ENCODE results near the gene CLPX.
A peak's percentile ranks its signal among the peaks of the same experiment; 100 is the strongest.
"Not testable (repeated sequence)": the region's sequence is repeated elsewhere in the genome, so short reads cannot be mapped to it uniquely, and the experiment has no call there.

The CLPX gene

DNA sequence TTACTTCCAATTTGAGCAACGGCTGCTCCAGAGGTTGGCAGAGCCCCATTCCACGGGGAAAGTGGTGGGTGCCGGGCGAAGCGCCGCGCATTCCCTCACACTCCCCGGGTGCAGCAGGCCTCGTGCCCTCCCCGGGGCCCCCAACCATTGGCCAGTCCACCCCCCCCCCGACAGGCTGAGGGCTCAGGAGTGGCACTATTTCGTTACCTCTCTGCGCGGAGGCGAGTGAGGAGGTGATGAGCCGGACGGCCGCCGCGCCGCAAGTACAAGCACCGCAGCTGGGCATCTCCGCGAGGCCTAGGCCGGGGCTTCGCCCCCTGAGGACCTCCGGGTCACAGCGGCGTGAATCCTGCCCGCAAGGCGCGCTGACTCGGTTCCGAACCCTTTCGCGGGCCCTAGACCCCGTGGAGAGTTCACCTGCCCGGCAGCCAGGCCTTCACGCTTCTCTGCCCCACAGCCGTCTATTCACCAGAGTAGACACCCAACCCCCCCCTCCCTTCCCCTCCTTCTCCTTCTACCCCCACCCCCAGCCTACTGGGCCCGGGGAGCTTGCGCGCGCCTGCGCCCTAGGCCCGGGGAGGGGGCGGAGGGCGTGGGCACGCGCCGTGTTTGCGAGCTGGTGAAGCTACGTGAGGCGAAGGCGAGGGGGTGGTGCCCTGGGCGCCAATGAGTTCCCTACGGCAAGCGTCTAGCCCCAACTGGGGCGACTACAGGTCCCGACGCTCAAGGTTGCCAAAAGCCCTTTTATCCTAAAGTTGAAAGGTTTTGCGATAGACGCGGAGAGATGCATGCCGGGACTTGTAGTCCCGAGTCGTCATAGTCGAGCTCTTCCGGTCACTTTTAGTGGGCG, at the start of gene CLPX:
Gene CLPX, minus strand, starts transcription at position 475 of the 850 bp plus-strand sequence. Its CDS starts 189 bp downstream, at position 286.
- peak; percentile 88 for DNase-seq

DNA sequence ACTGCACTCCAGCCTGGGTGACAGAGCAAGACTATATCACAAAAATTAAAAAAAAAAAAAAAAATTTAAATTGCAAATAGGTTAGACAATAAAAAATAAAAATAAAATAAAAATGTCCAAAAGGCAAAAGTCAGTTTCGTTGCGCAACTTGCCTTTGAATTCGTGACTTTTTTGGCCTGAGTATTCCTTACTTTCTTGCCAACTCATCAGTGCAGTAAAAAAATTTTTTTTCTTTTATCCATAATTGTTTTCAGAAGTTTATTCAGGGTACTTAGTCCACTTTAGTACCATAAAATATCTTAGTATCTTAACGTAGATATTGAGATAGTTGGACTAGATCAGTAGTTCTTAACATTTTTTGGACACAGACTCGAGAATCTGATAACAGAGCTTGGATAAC, 48.6 kb upstream of the CLPX start:
- DNase-seq: no peak

DNA sequence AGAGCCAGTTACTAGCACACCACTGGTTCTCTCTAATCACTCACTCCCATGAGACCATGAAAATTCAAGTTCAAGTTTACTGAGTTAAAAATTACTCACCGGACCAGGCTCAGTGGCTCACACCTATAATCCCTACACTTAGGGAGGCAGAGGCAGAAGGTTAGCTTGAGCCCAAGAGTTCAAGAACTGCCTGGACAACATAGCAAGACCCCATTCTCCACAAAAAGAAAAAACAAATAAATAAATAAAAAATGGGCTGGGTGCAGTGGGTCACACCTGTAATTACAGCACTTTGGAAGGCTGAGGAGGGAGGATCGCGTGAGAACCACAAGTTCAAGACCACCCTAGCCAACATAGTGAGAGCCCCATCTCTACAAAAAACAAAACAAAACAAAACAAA, 47.4 kb upstream of the CLPX start:
- no peak for DNase-seq

DNA sequence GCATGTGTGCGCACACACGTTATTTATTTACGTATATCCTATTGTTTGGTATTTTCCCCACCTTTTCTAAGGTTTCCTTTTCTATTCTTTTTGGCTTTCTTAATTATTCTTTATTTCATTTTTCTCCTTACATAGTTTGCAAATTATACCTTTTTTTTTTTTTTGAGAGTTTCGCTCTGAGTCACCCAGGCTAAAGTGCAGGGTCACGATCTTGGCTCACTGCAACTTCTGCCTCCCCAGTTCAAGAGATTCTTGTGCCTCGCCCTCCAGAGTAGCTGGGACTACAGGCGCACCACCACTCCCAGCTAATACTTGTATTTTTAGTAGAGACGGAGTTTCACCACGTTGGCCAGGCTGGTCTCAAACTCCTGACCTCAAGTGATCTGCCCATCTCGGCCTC, 46.2 kb upstream of the CLPX start:
- DNase-seq: no peak

DNA sequence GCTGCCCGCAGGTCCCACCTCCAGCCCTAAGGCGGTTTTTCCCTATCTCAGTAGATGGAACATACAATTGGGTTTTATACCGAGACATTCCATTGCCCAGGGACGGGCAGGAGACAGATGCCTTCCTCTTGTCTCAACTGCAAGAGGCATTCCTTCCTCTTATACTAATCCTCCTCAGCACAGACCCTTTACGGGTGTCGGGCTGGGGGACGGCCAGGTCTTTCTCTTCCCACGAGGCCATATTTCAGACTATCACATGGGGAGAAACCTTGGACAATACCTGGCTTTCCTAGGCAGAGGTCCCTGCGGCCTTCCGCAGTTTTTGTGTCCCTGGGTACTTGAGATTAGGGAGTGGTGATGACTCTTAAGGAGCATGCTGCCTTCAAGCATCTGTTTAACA, 41.8 kb upstream of the CLPX start:
- DNase-seq: not testable (repeated sequence)

DNA sequence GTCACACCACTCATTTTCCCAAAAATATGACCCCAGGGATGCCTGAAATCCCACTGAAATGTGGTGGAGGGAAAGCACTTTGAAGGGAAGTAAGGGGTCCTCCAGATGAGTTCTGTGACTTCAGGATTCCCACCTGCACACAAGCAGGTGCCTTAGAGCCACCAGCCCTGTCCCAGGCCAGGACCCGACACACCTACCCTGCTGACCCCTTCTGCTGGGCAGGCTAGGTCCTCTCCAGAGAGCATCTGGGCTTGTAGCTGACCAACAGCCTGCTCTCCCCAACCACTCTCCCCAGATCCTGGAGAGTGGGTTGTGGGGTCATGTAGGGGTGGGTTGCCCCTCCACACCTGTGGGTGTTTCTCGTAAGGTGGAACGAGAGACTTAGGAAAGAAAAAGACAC, 41.1 kb upstream of the CLPX start:
- no peak for DNase-seq

DNA sequence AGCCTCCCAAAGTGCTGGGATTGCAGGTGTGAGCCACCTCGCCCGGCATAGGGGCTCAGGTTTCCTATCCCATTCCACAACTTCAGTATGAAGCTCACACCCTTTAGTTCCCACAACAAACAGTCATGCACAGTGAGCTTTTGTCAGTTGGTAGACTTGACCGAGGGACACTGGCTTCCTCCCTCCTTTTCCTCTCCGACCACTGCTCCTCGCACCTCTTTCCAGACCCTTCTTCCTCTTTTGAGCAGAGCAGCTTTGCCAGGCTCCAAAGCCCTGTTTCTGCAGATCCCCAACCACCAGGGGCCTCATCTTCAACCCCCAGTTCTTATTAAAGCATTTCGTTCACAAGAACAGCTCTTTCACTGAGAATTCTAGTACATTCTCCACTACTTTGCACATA, 38.9 kb upstream of the CLPX start:
- DNase-seq: no peak

DNA sequence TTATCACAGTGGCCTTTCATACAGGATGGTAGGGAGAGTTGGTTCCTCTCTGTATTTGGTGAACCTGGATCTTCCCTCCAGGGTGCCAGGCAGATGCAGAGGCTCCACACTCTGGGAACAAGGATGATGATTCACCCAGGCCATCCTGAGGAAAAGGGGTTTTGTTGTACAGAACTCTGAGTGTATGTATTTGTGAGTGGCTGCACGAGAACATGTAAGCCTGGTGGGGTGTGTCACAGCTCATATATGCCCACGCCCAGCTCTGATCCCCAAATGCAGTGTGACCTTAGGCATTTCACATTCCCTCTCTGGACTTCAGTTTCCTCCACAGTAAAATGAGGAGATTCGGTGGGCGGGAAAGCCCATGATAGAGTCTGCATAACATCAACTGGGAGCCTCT, 37.7 kb upstream of the CLPX start:
- DNase-seq: no peak

DNA sequence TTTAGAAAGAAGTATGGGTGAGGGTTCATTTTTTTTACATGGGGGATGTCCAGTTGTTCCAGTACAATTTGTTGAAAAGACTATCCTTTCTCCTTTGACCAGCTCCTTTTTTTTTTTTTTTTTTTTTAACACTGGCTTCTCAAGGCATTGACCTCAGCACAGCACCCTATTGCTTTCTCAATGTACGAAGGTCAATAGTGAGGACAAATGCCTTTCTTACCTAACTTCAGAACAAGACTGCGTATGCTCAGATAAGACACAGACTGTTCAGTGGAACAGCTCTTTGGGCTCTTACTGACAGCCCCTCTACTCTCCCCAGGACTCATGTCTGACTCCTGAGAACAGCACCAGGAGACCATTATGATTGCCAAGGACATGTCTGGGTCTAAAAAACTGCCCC, 36.6 kb upstream of the CLPX start:
- DNase-seq: no peak

DNA sequence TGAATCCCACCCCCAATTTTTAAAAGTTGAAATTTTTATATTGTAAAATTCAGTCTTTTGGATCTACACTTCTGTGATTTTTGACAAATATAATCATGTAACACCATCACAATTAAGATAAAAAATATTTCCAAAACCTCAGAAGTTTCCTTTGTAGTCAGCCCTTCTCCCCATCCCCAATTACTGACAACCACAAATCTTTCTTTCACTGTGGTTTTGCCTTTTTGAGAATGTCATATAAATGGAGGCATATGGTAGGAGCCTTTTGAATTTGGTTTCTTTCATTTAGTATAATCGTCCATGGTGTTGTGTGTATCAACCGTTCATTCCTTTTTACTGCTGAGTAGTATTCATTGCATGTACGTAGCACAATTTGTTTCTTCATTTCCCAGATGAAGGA, 34.0 kb upstream of the CLPX start:
- no peak for DNase-seq

DNA sequence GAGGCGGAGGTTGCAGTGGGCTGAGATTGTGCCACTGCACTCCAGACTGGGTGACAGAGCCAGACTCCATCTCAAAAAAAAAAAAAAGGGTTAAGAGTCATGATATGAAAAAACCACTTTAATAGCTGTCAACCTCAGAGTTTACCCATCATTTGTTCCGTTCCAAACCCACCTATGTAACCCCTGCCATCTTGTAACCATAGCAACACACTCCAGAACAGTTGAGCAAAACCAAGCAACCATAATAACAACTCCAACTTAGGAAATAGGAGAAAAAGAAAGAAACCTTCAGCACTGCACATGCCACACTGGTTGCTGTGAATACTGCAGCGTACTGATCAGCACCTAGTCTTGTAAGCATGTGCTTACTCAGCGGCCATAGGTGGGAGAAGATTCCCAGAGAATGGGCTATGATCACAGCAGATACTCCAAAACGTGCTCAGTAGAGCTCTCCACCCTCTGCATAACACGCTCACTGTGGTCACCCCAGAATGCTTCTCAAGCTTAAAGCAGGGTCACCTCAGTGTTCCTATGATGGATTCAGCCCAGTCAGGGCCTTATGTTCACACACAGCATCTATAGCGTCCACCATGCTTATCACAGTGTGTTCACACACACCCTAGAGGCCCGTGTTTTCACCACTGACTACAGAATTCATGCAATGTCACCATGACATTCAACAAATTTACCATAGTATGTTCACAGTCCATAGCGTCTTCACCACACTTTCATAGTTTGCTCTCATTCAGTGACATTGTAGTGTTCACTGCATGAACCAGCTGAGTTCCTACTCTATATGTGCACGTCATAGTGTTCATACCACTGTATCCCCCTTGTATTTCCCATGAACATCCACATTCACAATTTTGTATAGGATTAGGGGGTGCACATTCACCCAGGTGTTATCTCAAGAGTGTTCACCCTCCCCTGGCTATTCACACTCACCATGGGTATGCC, 32.7 kb upstream of the CLPX start:
- no peak for DNase-seq

DNA sequence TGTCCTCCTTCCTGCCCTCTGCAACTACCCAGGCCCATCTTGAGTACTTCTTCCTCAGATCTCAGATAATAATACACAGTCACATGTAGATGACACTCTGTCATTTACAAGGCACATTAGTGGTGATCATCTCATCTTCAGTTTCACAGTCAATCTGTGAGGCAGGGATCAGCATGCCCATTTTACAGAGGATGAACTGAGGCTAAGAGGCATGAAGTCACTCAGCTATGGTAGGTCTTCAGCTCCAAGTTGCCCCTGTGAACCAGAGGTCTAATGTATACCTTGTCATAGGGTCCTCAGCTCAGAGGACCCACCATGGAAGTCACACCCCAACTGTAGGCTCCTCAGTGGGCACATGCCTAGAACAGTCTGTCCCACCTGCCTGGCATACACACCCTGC, 30.4 kb upstream of the CLPX start:
- no peak for DNase-seq

DNA sequence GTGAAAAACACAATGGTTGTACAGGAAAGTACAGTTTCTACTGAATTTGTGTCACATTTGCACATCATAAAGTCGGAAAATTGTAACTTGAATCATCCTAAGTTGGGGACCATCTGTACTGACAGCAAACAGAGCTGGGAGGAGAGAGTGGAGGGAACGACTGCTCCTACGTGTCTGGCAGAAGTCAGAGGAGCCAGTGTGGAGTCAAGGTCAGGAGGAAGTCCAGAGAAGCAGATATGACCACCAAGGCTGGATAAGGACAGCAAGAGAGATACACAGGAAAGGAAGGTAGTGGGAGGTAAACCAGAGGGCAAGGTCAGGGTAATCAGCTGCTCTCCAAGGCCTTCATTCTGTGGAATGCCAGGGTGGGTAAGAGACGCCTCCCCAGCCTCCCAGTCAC, 28.9 kb upstream of the CLPX start:
- no peak for DNase-seq

DNA sequence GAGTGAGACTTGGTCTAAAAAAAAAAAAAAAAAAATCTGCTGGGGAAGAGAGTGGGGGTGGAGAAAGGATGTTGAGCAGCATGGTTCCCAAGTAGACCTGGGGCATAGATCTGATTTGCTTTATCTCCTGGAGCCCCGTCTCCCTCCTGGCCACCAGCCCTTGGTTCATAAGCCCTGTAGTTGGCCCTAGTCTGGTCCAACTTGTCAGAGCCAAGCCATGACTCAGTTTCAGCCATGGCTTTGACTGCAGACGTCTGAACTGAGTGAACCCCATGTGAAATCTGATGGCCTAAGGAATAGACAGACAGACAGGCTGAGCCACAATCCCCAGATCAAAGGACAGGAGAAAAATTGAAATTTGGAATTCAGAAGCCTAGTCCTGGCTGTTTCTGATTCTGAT, 28.1 kb upstream of the CLPX start:
- DNase-seq: no peak

DNA sequence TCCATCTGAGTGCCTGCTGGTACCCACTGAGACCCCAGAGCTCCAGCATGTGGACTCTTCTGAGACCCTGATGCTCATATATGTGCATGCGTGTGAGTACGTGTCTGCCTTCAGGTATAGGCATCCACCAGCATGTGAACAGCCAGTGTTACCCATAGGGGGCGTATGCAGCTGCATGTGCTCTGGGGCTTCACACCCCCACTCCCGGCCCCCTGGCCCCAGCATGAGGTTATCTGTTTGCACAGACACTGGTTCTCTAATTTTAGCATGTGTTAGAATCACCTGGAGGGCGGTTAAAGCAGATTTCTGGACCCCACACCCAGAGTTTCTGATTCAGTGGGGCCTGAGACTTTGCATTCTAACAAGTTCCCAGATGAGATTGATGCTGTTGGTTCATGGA, 27.0 kb upstream of the CLPX start:
- DNase-seq: no peak

DNA sequence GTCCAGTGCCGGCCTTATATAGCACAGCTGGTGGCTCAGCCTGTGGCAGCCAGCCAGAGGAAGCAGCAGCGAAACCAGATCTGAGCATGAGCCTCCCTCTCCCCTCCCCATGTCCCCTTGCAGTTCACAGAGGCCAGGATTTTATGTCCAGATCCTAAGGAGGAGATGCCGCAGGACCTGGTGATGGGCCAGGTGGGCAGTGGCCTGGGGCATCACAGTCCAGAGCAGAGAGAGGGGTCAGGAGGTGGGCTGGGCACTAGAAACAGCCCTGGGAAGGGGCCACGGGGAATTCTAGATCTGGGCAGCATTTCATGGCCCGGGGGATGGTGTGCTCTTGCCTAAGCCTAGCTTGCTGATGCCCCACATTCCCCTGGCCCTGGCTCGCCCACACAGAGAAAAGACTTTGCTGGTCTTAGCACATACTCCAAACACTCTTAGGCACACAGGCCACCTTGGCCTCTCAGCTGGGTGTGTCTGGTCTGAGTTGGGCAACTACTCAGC, 26.4 kb upstream of the CLPX start:
- no peak for DNase-seq

DNA sequence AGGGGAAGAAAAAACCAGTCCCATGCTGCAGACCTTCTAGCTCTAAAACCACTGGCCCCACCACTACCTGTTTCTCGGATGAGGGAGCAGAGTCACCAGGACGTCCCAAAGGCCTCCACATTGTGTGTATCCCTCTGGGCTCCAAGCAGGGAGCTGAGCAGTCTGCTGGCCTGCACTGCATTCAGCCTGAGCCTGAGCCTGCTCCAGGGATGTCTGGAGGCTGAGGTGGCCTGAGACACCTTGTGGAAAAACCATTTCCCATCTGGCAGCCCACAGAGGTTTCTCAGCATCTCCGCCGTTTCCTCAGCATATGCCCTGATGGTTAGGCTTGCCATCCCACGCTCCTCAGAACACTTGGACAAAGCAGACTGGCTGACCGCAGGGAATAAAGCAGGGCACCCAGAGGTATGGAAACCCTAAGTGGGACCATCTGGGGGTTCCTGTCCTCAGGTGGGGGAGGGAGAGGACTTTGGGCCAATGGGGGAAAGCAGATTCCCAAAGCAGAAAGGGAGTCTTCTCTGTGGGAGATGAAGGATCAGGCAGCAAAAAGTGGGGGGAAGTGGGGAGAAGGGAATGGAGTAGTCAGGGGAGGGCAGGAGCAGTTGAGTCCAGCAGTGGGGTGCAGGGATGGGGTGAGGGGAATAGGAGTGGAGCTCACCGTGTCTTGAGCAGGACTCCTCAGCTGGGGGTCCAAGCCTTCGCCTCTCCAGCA, 25.8 kb upstream of the CLPX start, which contains the start of gene CILP:
Gene CILP, minus strand, starts transcription at position 704 of the 712 bp plus-strand sequence. CDS start 1,718 bp downstream, outside the sequence.
- DNase-seq: no peak

DNA sequence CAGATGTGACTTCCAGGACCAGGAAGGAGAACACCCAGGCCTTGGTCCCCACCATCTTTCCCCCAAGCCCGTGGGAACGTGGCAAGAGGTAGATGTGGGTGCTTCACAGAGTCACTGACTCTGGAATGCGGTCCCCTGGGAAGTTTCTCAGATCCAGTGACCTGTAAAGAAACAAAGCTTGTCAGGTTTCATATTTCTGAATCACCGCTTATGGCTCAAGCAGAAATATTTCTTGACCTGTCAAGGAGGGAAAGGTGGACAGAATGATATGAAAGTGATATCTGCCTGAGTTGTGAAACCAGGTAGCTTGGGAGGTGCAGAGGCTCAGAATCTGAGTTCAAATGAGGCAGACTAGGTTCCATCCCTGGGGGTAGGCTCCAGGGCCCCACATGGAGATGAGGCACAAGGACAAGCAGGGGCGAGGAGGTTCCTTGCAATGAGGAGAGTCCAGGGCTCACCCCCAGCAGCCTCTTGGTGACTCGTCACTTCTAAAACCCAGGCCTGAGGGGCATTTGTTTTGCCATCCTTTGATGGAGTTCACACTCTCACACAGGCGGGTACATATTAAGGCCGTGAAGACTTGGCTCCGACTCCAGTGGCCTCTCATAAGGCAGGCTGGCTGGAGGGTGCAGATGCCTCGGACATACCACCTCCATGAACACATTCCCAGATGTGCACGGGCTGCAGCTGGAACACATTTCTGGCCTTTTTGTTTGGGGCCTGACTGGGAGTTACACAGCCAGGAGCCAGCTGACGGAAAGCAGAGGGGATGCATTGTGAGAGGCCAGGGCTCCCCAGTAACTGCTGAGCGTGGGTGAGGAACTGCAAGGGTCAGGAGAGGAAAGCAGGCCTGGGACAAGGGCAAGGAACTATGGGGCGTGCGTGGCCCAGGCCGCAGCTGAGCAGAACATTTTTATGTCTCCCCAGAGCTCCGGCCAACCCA, 24.8 kb upstream of the CLPX start:
- DNase-seq: no peak

DNA sequence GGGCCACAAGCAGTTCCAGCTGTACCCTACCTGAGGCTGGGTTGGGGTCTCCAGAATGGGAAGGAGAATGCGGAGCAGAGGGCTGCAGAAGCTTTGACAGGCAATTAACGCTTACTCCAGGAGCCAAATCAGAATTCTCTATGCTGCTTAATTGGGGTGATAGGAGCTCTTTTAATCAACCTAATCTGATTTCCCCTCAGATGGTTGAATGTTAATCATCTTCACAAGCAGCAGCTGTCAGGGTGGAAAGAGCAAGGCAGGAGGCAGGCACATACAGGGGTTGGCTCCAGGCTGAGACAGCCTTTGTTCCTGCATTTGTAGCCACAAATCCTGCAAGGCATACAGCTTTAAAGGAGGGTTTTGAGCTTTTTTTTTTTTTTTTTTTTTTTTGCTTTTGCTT, 23.5 kb upstream of the CLPX start:
- DNase-seq: no peak

DNA sequence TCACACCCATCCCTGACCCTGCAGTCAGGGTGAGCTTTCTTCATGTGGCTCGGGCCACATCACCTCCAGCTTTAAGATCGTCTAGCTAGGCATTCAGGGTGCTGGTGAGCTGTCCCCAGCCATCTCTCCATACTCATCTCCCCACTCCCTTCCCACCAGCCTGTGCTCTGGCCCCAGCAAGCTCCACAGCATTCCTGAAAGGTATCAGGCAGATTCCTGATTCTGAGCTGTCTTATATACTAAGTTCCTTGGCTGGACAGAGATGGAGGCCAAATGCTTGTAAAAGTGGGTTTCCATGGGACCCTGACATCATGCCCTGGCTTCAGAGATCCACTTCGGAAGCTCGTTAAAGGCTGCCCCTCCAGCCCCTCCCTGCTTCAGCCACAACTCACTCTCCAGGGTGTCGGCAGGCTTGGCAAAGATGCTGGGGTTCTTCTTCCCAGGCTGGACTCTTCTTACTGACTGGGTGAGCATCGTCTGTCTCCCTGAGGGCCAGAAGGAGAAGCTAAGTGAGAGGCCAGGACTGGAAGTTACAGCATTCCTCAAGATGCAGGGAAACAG, 22.2 kb upstream of the CLPX start:
- DNase-seq: no peak

DNA sequence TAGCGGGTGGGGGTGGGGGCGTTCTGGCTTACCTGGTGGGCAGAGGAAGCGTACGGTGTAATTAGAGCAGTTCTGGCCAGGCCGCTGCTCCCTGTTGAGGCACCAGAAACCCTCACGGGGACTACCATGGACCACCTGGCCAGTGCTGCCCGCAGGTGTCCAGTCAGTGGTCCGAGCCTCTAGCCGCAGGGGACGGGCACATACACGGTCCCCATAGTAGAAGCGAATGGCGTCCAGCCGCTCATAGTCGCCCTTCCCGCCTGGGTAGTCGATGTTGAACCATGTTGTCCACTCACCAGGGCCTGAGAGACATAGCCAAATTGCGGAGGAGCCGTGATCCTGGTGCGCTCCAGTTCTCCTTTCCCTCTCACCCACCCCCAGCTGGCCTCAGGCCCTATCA, 21.6 kb upstream of the CLPX start:
- DNase-seq: no peak
